A673 (cell line): Measurements from ENCODE around the gene OR13C5. TPM values are rescaled to one million over a fixed set of nuclear protein-coding genes. Genes with fewer than 3 reads are reported as not detected.

Experiments used
- BruUV-seq: library from RNA; stranded (reverse); fragments of 400-500 nt; replicated peaks from 2 replicates; lab custom pipeline; 2021; lab: Mats Ljungman, UMichigan
- CTCF ChIA-PET: fragments of 300-600 bp; sonication (Branson Sonifier 250); formaldehyde crosslinking; loops from one replicate; lab custom pipeline; 2022; ENCODE audit warnings: antibody characterized with exemption; lab: Charles Lee
- POLR2A ChIA-PET: fragments of 300-600 bp; sonication (Branson Sonifier 250); formaldehyde crosslinking; loops from one replicate; lab custom pipeline; 2022; ENCODE audit warnings: antibody characterized with exemption; ENCODE audit not compliant: low non-redundant PET; lab: Charles Lee
- DNase-seq: peaks from one replicate; pipeline ENCODE4 v3.0.0-alpha.2; 2015; ENCODE audit warnings: low spot score
- H3K27ac ChIP-seq: fragments of 200-600 bp; sonication (generic); 2 replicates; pipeline ENCODE4 v1.5.1; 2016; ENCODE audit warnings: mixed run types, low read depth, mild to moderate bottlenecking, mixed read lengths, antibody characterized with exemption, low read length; ENCODE audit not compliant: poor library complexity, severe bottlenecking
- H3K27me3 ChIP-seq: fragments of 200-600 bp; sonication (generic); replicated peaks from 2 replicates; pipeline ENCODE4 v1.6.1; 2017; ENCODE audit warnings: mixed run types, low read depth, mild to moderate bottlenecking, mixed read lengths, antibody characterized with exemption, low read length; ENCODE audit not compliant: insufficient read depth, poor library complexity
- H3K36me3 ChIP-seq: fragments of 200-600 bp; sonication (generic); 2 replicates; pipeline ENCODE4 v1.6.1; 2016; ENCODE audit warnings: mixed run types, mild to moderate bottlenecking, mixed read lengths, antibody characterized with exemption, low read length; ENCODE audit not compliant: insufficient read depth, poor library complexity, severe bottlenecking
- H3K4me1 ChIP-seq: fragments of 200-600 bp; sonication (generic); 2 replicates; pipeline ENCODE4 v1.6.1; 2017; ENCODE audit warnings: mixed run types, mild to moderate bottlenecking, mixed read lengths, antibody characterized with exemption, low read length; ENCODE audit not compliant: insufficient read depth, poor library complexity, severe bottlenecking
- H3K4me3 ChIP-seq: fragments of 200-600 bp; sonication (generic); 2 replicates; pipeline ENCODE4 v1.5.1; 2016; ENCODE audit warnings: low read depth, mixed run types, mild to moderate bottlenecking, mixed read lengths, low read length; ENCODE audit not compliant: poor library complexity, severe bottlenecking
- H3K9me3 ChIP-seq: fragments of 200-600 bp; sonication (generic); 2 replicates; pipeline ENCODE4 v1.6.1; 2016; ENCODE audit warnings: mixed run types, low read depth, mild to moderate bottlenecking, mixed read lengths, antibody characterized with exemption, low read length; ENCODE audit not compliant: poor library complexity, severe bottlenecking
- CTCF ChIP-seq: fragments of 300-800, 200-600 bp; sonication (generic); conservative IDR thresholded peaks from 2 replicates; pipeline ENCODE4 v1.5.1; 2017; ENCODE audit warnings: low read depth, mild to moderate bottlenecking, antibody characterized with exemption, low read length, moderate library complexity, mixed read lengths
- EZH2 ChIP-seq: fragments of 200-600 bp; sonication (generic); IDR thresholded peaks from 2 replicates; pipeline ENCODE4 v1.6.1; 2017; ENCODE audit warnings: borderline replicate concordance, low read depth, mild to moderate bottlenecking, mixed read lengths, antibody characterized with exemption, low read length; ENCODE audit not compliant: poor library complexity, severe bottlenecking
- intact Hi-C: fragments of 100-400 bp; cut with micrococcal nuclease; formaldehyde crosslinking; loops from one replicate; pipeline ENCODE4 v1.10.0; 2022; ENCODE audit not compliant: unreplicated experiment
- total RNA-seq: library from RNA; stranded (reverse); gene quantifications from 2 replicates; pipeline ENCODE4 v1.2.3, GENCODE V29; 2021

Gene OR13C5
- total RNA-seq, 1 experiment from 2014 or later = not detected

GRCh38 chr9:104555521-104555920 is 43.7 kb downstream of the OR13C5 start:
- intact Hi-C loops = no loop called here
- ChIA-PET CTCF (no interaction called here), POLR2A (no interaction called here)
- Histone ChIP-seq H3K36me3 (no peaks in the 10 kb centered on the region), H3K9me3 (peaks cover 6% of the 10 kb centered on the region), H3K27ac (no peak overlapping the region), H3K27me3 (no peaks in the 10 kb centered on the region), H3K4me1 (no peaks in the 10 kb centered on the region), H3K4me3 (no peak overlapping the region)
- TF ChIP-seq CTCF = no peak
- TF ChIP-seq EZH2 = no peak
- no TSS peak for BruUV-seq
- no peak for DNase-seq

- Histone ChIP-seq H3K27me3 (no peaks in the 10 kb centered on the region), H3K4me3 (no peak overlapping the region), H3K27ac (no peak overlapping the region), H3K4me1 (no peaks in the 10 kb centered on the region), H3K36me3 (no peaks in the 10 kb centered on the region), H3K9me3 (peaks cover 6% of the 10 kb centered on the region)
- intact Hi-C loops = no loop called here
- DNase-seq = no peak
- BruUV-seq = no TSS peak
- ChIA-PET POLR2A (no interaction called here), CTCF (no interaction called here)
- no peak for TF ChIP-seq EZH2
- no peak for TF ChIP-seq CTCF
These were observed 46.0 kb downstream of the OR13C5 start for GRCh38 chr9:104553261-104553660.

Other genes starting within 250 kb of the OR13C5 start
- not detected in 2 replicates for gene OR13F1, start 95.2 kb downstream of the OR13C5 start, total RNA-seq
- not detected in 2 replicates for gene OR13C4, start 72.2 kb downstream of the OR13C5 start, total RNA-seq
- not detected in 2 replicates for gene OR13C3, start 62.6 kb downstream of the OR13C5 start, total RNA-seq
- gene OR13C8, start 30.2 kb downstream of the OR13C5 start, total RNA-seq = not detected in 2 replicates
- gene OR13C2, start 6.2 kb upstream of the OR13C5 start, total RNA-seq = not detected in 2 replicates
- not detected in 2 replicates for gene OR13C9, start 18.8 kb upstream of the OR13C5 start, total RNA-seq
- not detected in 2 replicates for gene OR13D1, start 95.1 kb upstream of the OR13C5 start, total RNA-seq
- gene NIPSNAP3A, start 148.3 kb upstream of the OR13C5 start, total RNA-seq = 13.6 and 14.7 TPM in 2 replicates
- gene NIPSNAP3B, start 164.7 kb upstream of the OR13C5 start, total RNA-seq = 0.48 and 0.75 TPM in 2 replicates